ENCODE results near the gene MDK.
A peak's percentile ranks its signal among the peaks of the same experiment; 100 is the strongest.
"Not testable (repeated sequence)": the region's sequence is repeated elsewhere in the genome, so short reads cannot be mapped to it uniquely, and the experiment has no call there.

Gene MDK

GRCh38 chr11:46369458-46370152, 11.9 kb upstream of the MDK start:
- DNase-seq, result peak; percentile 34

- DNase-seq, result no peak
Measured at GRCh38 chr11:46370253-46370652, 11.2 kb upstream of the MDK start.

- DNase-seq, result not testable (repeated sequence)
Measured at GRCh38 chr11:46371262-46371661, 10.2 kb upstream of the MDK start.

- no peak for DNase-seq
Measured at GRCh38 chr11:46372086-46372485, 9.4 kb upstream of the MDK start.

GRCh38 chr11:46372501-46372900, 9.0 kb upstream of the MDK start:
- DNase-seq, result not testable (repeated sequence)

- no peak for DNase-seq
Measured at GRCh38 chr11:46373787-46374740, 7.4 kb upstream of the MDK start.

GRCh38 chr11:46374815-46375214, 6.7 kb upstream of the MDK start:
- DNase-seq, result no peak

GRCh38 chr11:46375392-46376101, 5.9 kb upstream of the MDK start:
- DNase-seq, result no peak

- DNase-seq, result no peak
Measured at GRCh38 chr11:46376258-46377050, 5.0 kb upstream of the MDK start.

GRCh38 chr11:46377290-46377689, 4.2 kb upstream of the MDK start:
- DNase-seq, result no peak

- DNase-seq, result no peak
Measured at GRCh38 chr11:46377831-46378230, 3.6 kb upstream of the MDK start.

- DNase-seq, result no peak
Measured at GRCh38 chr11:46378296-46378695, 3.2 kb upstream of the MDK start.

GRCh38 chr11:46378811-46379481, 2.5 kb upstream of the MDK start:
- no peak for DNase-seq

- not testable (repeated sequence) for DNase-seq
Measured at GRCh38 chr11:46379482-46380293, 1.8 kb upstream of the MDK start.

GRCh38 chr11:46380340-46381047, 975 bp upstream of the MDK start:
- DNase-seq, result no peak

- DNase-seq, result no peak
Measured at GRCh38 chr11:46381819-46382645, 563 bp downstream of the MDK start.

GRCh38 chr11:46382646-46383403, 1.4 kb downstream of the MDK start:
- no peak for DNase-seq

- DNase-seq, result no peak
Measured at GRCh38 chr11:46383404-46383758, 1.9 kb downstream of the MDK start.

Data from NCI-H1048 (cell line).